IMR-90 (cell line): ENCODE measurements around the gene ADGB. TPM values are rescaled to one million over a fixed set of nuclear protein-coding genes. Genes with fewer than 3 reads are reported as not detected.
A peak's percentile ranks its signal among the peaks of the same experiment; 100 is the strongest.
"Not testable (repeated sequence)": the region's sequence is repeated elsewhere in the genome, so short reads cannot be mapped to it uniquely, and the experiment has no call there.

Source experiments
- ATAC-seq: fragments of 200-7000 bp; cut with Tn5 transposase; 2 replicates; pipeline ENCODE4 v1.9.1; 2020; ENCODE audit warnings: low read depth, mild to moderate bottlenecking, moderate library complexity
- BruUV-seq: library from RNA; stranded (reverse); fragments of 400-500 nt; replicated peaks from 2 replicates; lab custom pipeline; 2021; lab: Mats Ljungman, UMichigan
- CTCF ChIA-PET: fragments of 300-600 bp; formaldehyde crosslinking; extraction: SDS; loops from one replicate; lab custom pipeline; 2021; ENCODE audit warnings: antibody characterized with exemption; lab: Yijun Ruan, JAX
- POLR2A ChIA-PET: fragments of 300-600 bp; sonication (Branson Sonifier 250); formaldehyde crosslinking; loops from one replicate; lab custom pipeline; 2022; ENCODE audit warnings: antibody characterized with exemption; ENCODE audit not compliant: unreplicated experiment; lab: Charles Lee
- DNase-seq: peaks from one replicate; pipeline ENCODE4 v3.0.0; 2013
- H2AFZ ChIP-seq: replicated peaks from 2 replicates; pipeline ENCODE3; 2013; ENCODE audit warnings: low read length, mild to moderate bottlenecking; ENCODE audit not compliant: poor library complexity
- H2AK5ac ChIP-seq: 2 replicates; pipeline ENCODE4 v1.6.1; 2013; ENCODE audit warnings: low read depth, low read length, inconsistent platforms
- H2AK9ac ChIP-seq: replicated peaks from 2 replicates; pipeline ENCODE3; 2013; ENCODE audit warnings: mild to moderate bottlenecking, low read depth, low read length, moderate library complexity; ENCODE audit not compliant: poor library complexity
- H2BK120ac ChIP-seq: 2 replicates; pipeline ENCODE4 v1.6.1; 2013; ENCODE audit warnings: low read depth, low read length, inconsistent platforms
- H2BK15ac ChIP-seq: 3 replicates; pipeline ENCODE4 v1.6.1; 2013; ENCODE audit warnings: low read depth, low read length, inconsistent platforms
- H2BK20ac ChIP-seq: 2 replicates; pipeline ENCODE4 v1.6.1; 2013; ENCODE audit warnings: low read depth, mild to moderate bottlenecking, inconsistent platforms, low read length, moderate library complexity
- H2BK5ac ChIP-seq: 2 replicates; pipeline ENCODE4 v1.6.1; 2013; ENCODE audit warnings: mild to moderate bottlenecking, low read depth, low read length, inconsistent platforms; ENCODE audit not compliant: poor library complexity, severe bottlenecking
- H3K14ac ChIP-seq: replicated peaks from 2 replicates; pipeline ENCODE4 v1.6.1; 2013; ENCODE audit warnings: low read depth, low read length, inconsistent platforms
- H3K18ac ChIP-seq: 2 replicates; pipeline ENCODE4 v1.6.1; 2013; ENCODE audit warnings: low read depth, low read length, control low read depth
- H3K23ac ChIP-seq: 2 replicates; pipeline ENCODE4 v1.6.1; 2013; ENCODE audit warnings: low read depth, low read length, inconsistent platforms
- H3K27ac ChIP-seq: 2 replicates; pipeline ENCODE4 v1.5.1; 2013; ENCODE audit warnings: mild to moderate bottlenecking, control low read depth, low read length; ENCODE audit not compliant: insufficient read depth
- H3K27me3 ChIP-seq: 2 replicates; pipeline ENCODE4 v1.6.1; 2013; ENCODE audit warnings: low read length; ENCODE audit not compliant: control insufficient read depth, insufficient read depth
- H3K36me3 ChIP-seq: 2 replicates; pipeline ENCODE4 v1.6.1; 2013; ENCODE audit warnings: low read length, mixed read lengths; ENCODE audit not compliant: control insufficient read depth, insufficient read depth
- H3K4ac ChIP-seq: 2 replicates; pipeline ENCODE4 v1.6.1; 2013; ENCODE audit warnings: low read depth, low read length, inconsistent platforms
- H3K4me1 ChIP-seq: 2 replicates; pipeline ENCODE4 v1.6.1; 2013; ENCODE audit warnings: low read length, mixed read lengths; ENCODE audit not compliant: control insufficient read depth, insufficient read depth
- H3K4me2 ChIP-seq: 2 replicates; pipeline ENCODE4 v1.6.1; 2013; ENCODE audit warnings: low read depth, mild to moderate bottlenecking, control low read depth, low read length, moderate library complexity
- H3K4me3 ChIP-seq: 2 replicates; pipeline ENCODE4 v1.5.1; 2013; ENCODE audit warnings: low read depth, mild to moderate bottlenecking, control low read depth, low read length, moderate library complexity; ENCODE audit not compliant: insufficient read depth
- H3K56ac ChIP-seq: 2 replicates; pipeline ENCODE4 v1.6.1; 2013; ENCODE audit warnings: low read length, inconsistent platforms; ENCODE audit not compliant: insufficient read depth; ENCODE audit errors: extremely low read depth
- H3K79me1 ChIP-seq, 2 experiments: 2 replicates each; pipeline ENCODE4 v1.6.1; 2013; ENCODE audit warnings: low read length in 2 of 2, inconsistent platforms in 1 of 2, low read depth in 1 of 2
- H3K9ac ChIP-seq: 2 replicates; pipeline ENCODE4 v1.6.1; 2013; ENCODE audit warnings: low read depth, low read length, control low read depth
- H3K9me1 ChIP-seq: 2 replicates; pipeline ENCODE4 v1.6.1; 2013; ENCODE audit warnings: low read length, inconsistent platforms; ENCODE audit not compliant: insufficient read depth
- H3K9me3 ChIP-seq: 2 replicates; pipeline ENCODE4 v1.6.1; 2013; ENCODE audit warnings: low read length; ENCODE audit not compliant: control insufficient read depth, insufficient read depth
- H4K20me1 ChIP-seq: 2 replicates; pipeline ENCODE4 v1.6.1; 2013; ENCODE audit warnings: low read length, inconsistent platforms; ENCODE audit not compliant: insufficient read depth
- H4K5ac ChIP-seq: 2 replicates; pipeline ENCODE4 v1.6.1; 2013; ENCODE audit warnings: mild to moderate bottlenecking, low read depth, low read length, control low read depth
- H4K8ac ChIP-seq, 2 experiments: 2 replicates each; pipeline ENCODE4 v1.6.1; 2013; ENCODE audit warnings: low read depth in 2 of 2, low read length in 2 of 2, control low read depth in 1 of 2, inconsistent platforms in 1 of 2
- H4K91ac ChIP-seq: 2 replicates; pipeline ENCODE4 v1.6.1; 2013; ENCODE audit warnings: low read depth, low read length, inconsistent platforms; ENCODE audit not compliant: insufficient read depth
- CEBPB ChIP-seq: IDR thresholded peaks from 2 replicates; pipeline ENCODE4 v1.6.1; 2012; ENCODE audit warnings: low read depth, low read length, improper control_type of control experiment
- FOS ChIP-seq: fragments of 150-350 bp; IDR thresholded peaks from 2 replicates; pipeline ENCODE4 v1.6.1; 2016; ENCODE audit warnings: low read depth, low read length
- WGBS, 2 experiments: methylation state at CpG; one replicate each; pipeline versions ENCODE4 v1.1.5 to v1.1.7; 2013; ENCODE audit warnings: missing lambda C conversion rate in 2 of 2; ENCODE audit not compliant: insufficient read length in 1 of 2; ENCODE audit errors: extremely low coverage in 2 of 2; 5-methylcytosine and 5-hydroxymethylcytosine counted together
- dilution Hi-C: fragments of 300-500 bp; cut with HindIII; formaldehyde crosslinking; loops from one replicate; pipeline ENCODE4 v1.14.3; 2018; ENCODE audit warnings: low sequenced_read_pairs; ENCODE audit not compliant: unreplicated experiment
- in situ Hi-C: fragments of 300-500 bp; cut with MboI; formaldehyde crosslinking; loops from 3 replicates; pipeline ENCODE4 v1.14.3; 2019; ENCODE audit warnings: low sequenced_read_pairs, inconsistent platforms, mixed read lengths
- intact Hi-C: fragments of 100-400 bp; cut with micrococcal nuclease; formaldehyde crosslinking; loops from 2 replicates; pipeline ENCODE4 v1.10.0; 2022
- polyA plus RNA-seq, 3 experiments: library from polyadenylated mRNA; depleted of rRNA; stranded (reverse); fragments of >200 nt; gene quantifications; 2 replicates each; pipeline ENCODE4 v1.2.3, GENCODE V29; 2012; ENCODE audit warnings: low replicate concordance in 1 of 3
- total RNA-seq: library from RNA; depleted of rRNA; stranded (reverse); fragments of >200 nt; gene quantifications from 2 replicates; pipeline ENCODE4 v1.2.3, GENCODE V29; 2012

Gene ADGB
- total and polyA plus RNA-seq, 2 of the 4 experiments (the other 2 are of a cell fraction): not detected

- H4K5ac ChIP-seq, H2BK15ac ChIP-seq, H2AK5ac ChIP-seq, H2AFZ ChIP-seq, BruUV-seq, POLR2A ChIA-PET, H3K23ac ChIP-seq, H3K27me3 ChIP-seq, H2BK20ac ChIP-seq, H3K4me3 ChIP-seq, in situ Hi-C loops, H3K4me1 ChIP-seq, H3K9me3 ChIP-seq, H3K4ac ChIP-seq, H3K27ac ChIP-seq, intact Hi-C loops, H4K91ac ChIP-seq, H3K56ac ChIP-seq, H3K79me1 ChIP-seq, dilution Hi-C loops, H2AK9ac ChIP-seq, H3K9me1 ChIP-seq, CTCF ChIA-PET, H2BK5ac ChIP-seq, H3K36me3 ChIP-seq, H3K18ac ChIP-seq, H4K20me1 ChIP-seq, H3K9ac ChIP-seq: not testable (repeated sequence)
- Histone ChIP-seq H4K8ac (peak overlapping the region in 1 of 2 experiments; percentile 45; a peak in 1 of 4 replicates), H3K4me2 (peak overlapping the region; percentile 71; the same call in 1 of the 2 replicates), H3K14ac (0 out of 2 replicates have a peak overlapping the region, but pooled peaks have one; percentile 23), H2BK120ac (peak overlapping the region; percentile 26; the same call in 1 of the 2 replicates)
- 30% methylated on average over 2 of the region's 6 CpGs; no CpG with 5 or more reads in 1 of the 2 experiments for WGBS, 2 experiments
- DNase-seq (peak; percentile 79), ATAC-seq (peak; percentile 82)
- peak; percentile 71 for TF ChIP-seq CEBPB
- peak; percentile 23; the same call in 1 of the 2 replicates for TF ChIP-seq FOS
These were observed 214.1 kb downstream of the ADGB start for GRCh38 chr6:146812811-146813321.
